H1 (cell line): Measurements from ENCODE around the gene SMCHD1. TPM values are rescaled to one million over a fixed set of nuclear protein-coding genes. Genes with fewer than 3 reads are reported as not detected.

Experiments used
- CTCF ChIA-PET: fragments of 300-600 bp; sonication (Branson Sonifier 250); formaldehyde crosslinking; loops from one replicate; lab custom pipeline; 2021; ENCODE audit not compliant: partially characterized antibody; lab: Charles Lee
- POLR2A ChIA-PET: fragments of 300-600 bp; sonication (Branson Sonifier 250); formaldehyde crosslinking; loops from one replicate; lab custom pipeline; 2021; ENCODE audit warnings: inconsistent platforms; ENCODE audit not compliant: partially characterized antibody; lab: Charles Lee
- DNase-seq, 2 experiments: peaks; one replicate each; pipeline versions ENCODE4 v3.0.0 to v3.0.0-alpha.2; 2010 to 2022; ENCODE audit warnings: low spot score in 2 of 2, low read depth in 1 of 2, mixed read lengths in 1 of 2
- FAIRE-seq: peaks from 2 replicates; lab custom pipeline; 2011; peaks lifted over from hg19 to GRCh38; lab: Jason Lieb, UNC
- H2AFZ ChIP-seq: 2 replicates; pipeline ENCODE4 v1.8.1; 2012; ENCODE audit warnings: low read length, inconsistent platforms
- H2AK5ac ChIP-seq: 2 replicates; pipeline ENCODE4 v1.6.1; 2013; ENCODE audit warnings: low read depth, low read length
- H2BK120ac ChIP-seq: replicated peaks from 2 replicates; pipeline ENCODE3; 2013; ENCODE audit warnings: low read depth, low read length, inconsistent platforms
- H2BK12ac ChIP-seq: 2 replicates; pipeline ENCODE4 v1.6.1; 2013; ENCODE audit warnings: low read depth, low read length
- H2BK15ac ChIP-seq: 2 replicates; pipeline ENCODE4 v1.6.1; 2013; ENCODE audit warnings: low read length
- H2BK20ac ChIP-seq: 2 replicates; pipeline ENCODE4 v1.6.1; 2013; ENCODE audit warnings: low read length
- H2BK5ac ChIP-seq: 2 replicates; pipeline ENCODE4 v1.6.1; 2013; ENCODE audit warnings: low read depth, low read length
- H3K14ac ChIP-seq: 2 replicates; pipeline ENCODE4 v1.6.1; 2013; ENCODE audit warnings: inconsistent platforms; ENCODE audit not compliant: insufficient read length
- H3K18ac ChIP-seq: 2 replicates; pipeline ENCODE4 v1.6.1; 2013; ENCODE audit warnings: low read length; ENCODE audit errors: extremely low read depth
- H3K23ac ChIP-seq: 2 replicates; pipeline ENCODE4 v1.6.1; 2013; ENCODE audit warnings: inconsistent platforms; ENCODE audit not compliant: insufficient read length
- H3K23me2 ChIP-seq: 2 replicates; pipeline ENCODE4 v1.6.1; 2013; ENCODE audit warnings: low read depth, low read length
- H3K27ac ChIP-seq: 2 replicates; pipeline ENCODE4 v1.6.1; 2011; ENCODE audit warnings: low read depth, low read length, inconsistent platforms
- H3K27me3 ChIP-seq, 4 experiments: replicated peaks in 1 of 4; 1 replicate in 1 of 4; 2 replicates in 3 of 4; pipeline versions ENCODE4 v1.6.1 to v1.8.1; 2011 to 2013; ENCODE audit warnings: low read length in 3 of 4, mild to moderate bottlenecking in 3 of 4, inconsistent platforms in 2 of 4, mixed read lengths in 2 of 4, moderate library complexity in 1 of 4; ENCODE audit not compliant: control insufficient read depth in 3 of 4, insufficient read depth in 3 of 4; ENCODE audit errors: extremely low read depth in 1 of 4
- H3K36me3 ChIP-seq, 4 experiments: 2 replicates each; pipeline versions ENCODE4 v1.6.1 to v1.8.1; 2011 to 2013; ENCODE audit warnings: mild to moderate bottlenecking in 4 of 4, low read length in 3 of 4, moderate library complexity in 2 of 4, control low read depth in 1 of 4, inconsistent platforms in 1 of 4; ENCODE audit not compliant: insufficient read depth in 4 of 4, control insufficient read depth in 2 of 4
- H3K4ac ChIP-seq: replicated peaks from 2 replicates; pipeline ENCODE3; 2013; ENCODE audit warnings: low read length, low read depth, mixed read lengths, inconsistent platforms; ENCODE audit not compliant: insufficient read length
- H3K4me1 ChIP-seq, 4 experiments: replicated peaks in 1 of 4; 1 replicate in 1 of 4; 2 replicates in 3 of 4; pipeline versions ENCODE4 v1.6.1 to v1.8.1; 2011 to 2013; ENCODE audit warnings: low read length in 3 of 4, inconsistent platforms in 2 of 4, mixed read lengths in 1 of 4; ENCODE audit not compliant: insufficient read depth in 4 of 4, control insufficient read depth in 3 of 4
- H3K4me2 ChIP-seq, 2 experiments: 2 replicates each; pipeline versions ENCODE4 v1.6.1 to v1.8.1; 2011 to 2013; ENCODE audit warnings: low read depth in 2 of 2, low read length in 2 of 2, control low read depth in 1 of 2, inconsistent platforms in 1 of 2, mild to moderate bottlenecking in 1 of 2; ENCODE audit not compliant: insufficient read depth in 1 of 2
- H3K4me3 ChIP-seq, 4 experiments: fragments of 200-600, 300-600 bp in 1 of 4; sonication (generic), shearing (Covaris generic), sonication (Bioruptor Twin) in 1 of 4; 2 replicates each; pipeline versions ENCODE4 v1.5.1 to v1.8.1; 2011 to 2016; ENCODE audit warnings: low read length in 4 of 4, low read depth in 3 of 4, control low read depth in 2 of 4, inconsistent platforms in 2 of 4, mild to moderate bottlenecking in 2 of 4, mixed read lengths in 1 of 4, moderate library complexity in 1 of 4; ENCODE audit not compliant: insufficient read depth in 2 of 4; ENCODE audit errors: extremely low read depth in 1 of 4
- H3K56ac ChIP-seq: replicated peaks from 2 replicates; pipeline ENCODE3; 2013; ENCODE audit warnings: low read depth, mild to moderate bottlenecking, mixed read lengths, low read length, inconsistent platforms; ENCODE audit not compliant: insufficient read length
- H3K79me1 ChIP-seq: 2 replicates; pipeline ENCODE4 v1.6.1; 2013; ENCODE audit warnings: low read depth, low read length, control low read depth
- H3K79me2 ChIP-seq, 2 experiments: 2 replicates each; pipeline versions ENCODE4 v1.6.1 to v1.8.1; 2012 to 2013; ENCODE audit warnings: low read length in 2 of 2, mild to moderate bottlenecking in 2 of 2, inconsistent platforms in 1 of 2; ENCODE audit not compliant: insufficient read depth in 2 of 2, control insufficient read depth in 1 of 2
- H3K9ac ChIP-seq, 4 experiments: replicated peaks in 1 of 4; 1 replicate in 1 of 4; 2 replicates in 3 of 4; pipeline versions ENCODE4 v1.6.1 to v1.8.1; 2011 to 2013; ENCODE audit warnings: low read depth in 3 of 4, low read length in 3 of 4, control low read depth in 2 of 4, mild to moderate bottlenecking in 2 of 4, moderate library complexity in 2 of 4, inconsistent platforms in 1 of 4; ENCODE audit errors: extremely low read depth in 1 of 4
- H3K9me3 ChIP-seq, 2 experiments: 2 replicates each; pipeline versions ENCODE4 v1.6.1 to v1.8.1; 2012 to 2013; ENCODE audit warnings: mild to moderate bottlenecking in 2 of 2, moderate library complexity in 2 of 2, control low read depth in 1 of 2, inconsistent platforms in 1 of 2, low read depth in 1 of 2, low read length in 1 of 2, mixed read lengths in 1 of 2; ENCODE audit not compliant: insufficient read depth in 2 of 2
- H4K20me1 ChIP-seq, 2 experiments: replicated peaks in 1 of 2; 2 replicates each; pipeline versions ENCODE3 to v1.8.1; 2011 to 2013; ENCODE audit warnings: inconsistent platforms in 2 of 2, low read length in 2 of 2, mild to moderate bottlenecking in 1 of 2; ENCODE audit not compliant: insufficient read depth in 2 of 2, control insufficient read depth in 1 of 2
- H4K5ac ChIP-seq: 2 replicates; pipeline ENCODE4 v1.6.1; 2013; ENCODE audit warnings: low read length, low read depth, mixed read lengths, inconsistent platforms; ENCODE audit not compliant: insufficient read length
- H4K8ac ChIP-seq: 2 replicates; pipeline ENCODE4 v1.8.0; 2013; ENCODE audit warnings: mild to moderate bottlenecking, moderate library complexity, low read length, inconsistent platforms; ENCODE audit not compliant: insufficient read depth; ENCODE audit errors: extremely low read depth
- H4K91ac ChIP-seq: replicated peaks from 2 replicates; pipeline ENCODE3; 2013; ENCODE audit warnings: low read length, mixed read lengths, inconsistent platforms; ENCODE audit not compliant: insufficient read length
- ASH2L ChIP-seq: fragments of 200-600, 300-600 bp; sonication (generic); IDR thresholded peaks from one replicate; pipeline ENCODE4 v1.7.1; 2017; ENCODE audit warnings: low read length
- BACH1 ChIP-seq: IDR thresholded peaks from 2 replicates; pipeline ENCODE4 v1.6.1; 2012; ENCODE audit warnings: low read length, improper control_type of control experiment
- CBX8 ChIP-seq: fragments of 300-800, 300-1000 bp; sonication (generic); IDR thresholded peaks from 2 replicates; pipeline ENCODE4 v1.7.1; 2016; ENCODE audit warnings: low read depth, low read length, borderline replicate concordance
- EP300 ChIP-seq, 2 experiments: IDR thresholded peaks; 1 replicate in 1 of 2; 2 replicates in 1 of 2; pipeline ENCODE4 v1.6.1; 2011 to 2012; ENCODE audit warnings: low read depth in 2 of 2, low read length in 2 of 2, mild to moderate bottlenecking in 2 of 2, borderline replicate concordance in 1 of 2, inconsistent platforms in 1 of 2, moderate library complexity in 1 of 2
- HDAC2 ChIP-seq, 2 experiments: fragments of 300-600 bp in 1 of 2; sonication (generic) in 1 of 2; IDR thresholded peaks; 2 replicates each; pipeline ENCODE4 v1.6.1; 2011 to 2012; ENCODE audit warnings: low read depth in 2 of 2, low read length in 2 of 2, mild to moderate bottlenecking in 2 of 2, moderate library complexity in 2 of 2, borderline replicate concordance in 1 of 2, inconsistent platforms in 1 of 2
- JUND ChIP-seq: IDR thresholded peaks from 2 replicates; pipeline ENCODE4 v1.6.1; 2011; ENCODE audit warnings: mild to moderate bottlenecking, improper control_type of control experiment, low read length
- PHF8 ChIP-seq: fragments of 200-600 bp; sonication (generic); conservative IDR thresholded peaks from 2 replicates; pipeline ENCODE4 v1.7.1; 2012; ENCODE audit warnings: low read depth, mild to moderate bottlenecking, inconsistent platforms, low read length, moderate library complexity
- RNF2 ChIP-seq: fragments of 200-900, 300-1000 bp; sonication (generic); IDR thresholded peaks from 2 replicates; pipeline ENCODE4 v1.7.1; 2016; ENCODE audit warnings: borderline replicate concordance, low read depth, mild to moderate bottlenecking, antibody characterized with exemption, low read length; ENCODE audit not compliant: poor library complexity, severe bottlenecking; ENCODE audit errors: missing control alignments
- YY1 ChIP-seq: IDR thresholded peaks from 2 replicates; pipeline ENCODE4 v1.6.1; 2011; ENCODE audit warnings: low read depth, mild to moderate bottlenecking, low read length
- WGBS, 2 experiments: shearing (Covaris generic) in 1 of 2; methylation state at CpG; one replicate each; pipeline versions ENCODE4 v1.1.6 to v1.1.7; 2013 to 2015; ENCODE audit warnings: low lambda C conversion rate in 2 of 2, mixed read lengths in 2 of 2, inconsistent platforms in 1 of 2, low coverage in 1 of 2, missing lambda C conversion rate in 1 of 2; ENCODE audit not compliant: insufficient replicate concordance in 2 of 2, insufficient coverage in 1 of 2, insufficient read length in 1 of 2; ENCODE audit errors: extremely low coverage in 1 of 2, missing lambda C conversion rate in 1 of 2; 5-methylcytosine and 5-hydroxymethylcytosine counted together
- polyA plus RNA-seq, 7 experiments: library from polyadenylated mRNA; depleted of rRNA in 3 of 7; stranded (reverse) in 5 of 7; unstranded in 2 of 7; fragments of >200 nt in 5 of 7; fragments of 200-250 nt in 2 of 7; gene quantifications; 1 replicate in 5 of 7; 2 replicates in 1 of 7; 4 replicates in 1 of 7; pipeline versions ENCODE4 v1.2.1 to v1.2.3, GENCODE V29; 2011 to 2013; ENCODE audit warnings: missing spikeins in 2 of 7, mixed read lengths in 2 of 7
- total RNA-seq: library from RNA; stranded (reverse); fragmentation: NEBNext Ultra II Directional; extraction: Animal tissue kit (Norgen Biotek cat#: 25700); gene quantifications from 2 replicates; pipeline ENCODE4 v1.2.1, GENCODE V29; 2021
- TF ChIP-seq, protein P1 (sequence below), 3 experiments: IDR thresholded peaks; 1 replicate in 2 of 3; 2 replicates in 1 of 3; pipeline versions ENCODE4 v1.5.1 to v1.6.1; 2011; ENCODE audit warnings: low read length in 3 of 3, mild to moderate bottlenecking in 3 of 3, inconsistent platforms in 2 of 3, low read depth in 1 of 3, moderate library complexity in 1 of 3; ENCODE audit not compliant: insufficient read depth in 1 of 3; ENCODE audit errors: control extremely low read depth in 1 of 3

Gene SMCHD1
- total and polyA plus RNA-seq, 2 of the 8 experiments (the other 6 are each of a cell fraction or from before 2014, with no cell fraction given): 9.3 to 32.0 TPM

- Histone ChIP-seq H3K4me2 (no peak overlapping the region), H2AK5ac (no peak overlapping the region), H2AFZ (no peak overlapping the region), H4K5ac (no peak overlapping the region), H2BK120ac (no peak overlapping the region), H3K56ac (no peak overlapping the region), H2BK12ac (no peak overlapping the region), H3K27me3 (no peaks in the 10 kb centered on the region), H3K14ac (no peak overlapping the region), H3K79me1 (no peaks in the 10 kb centered on the region), H3K36me3 (peaks cover 0 to 39% (median 10%) of the 10 kb centered on the region in 4 experiments; a peak in 6 of 8 replicates), H2BK5ac (no peak overlapping the region), H3K4me1 (no peaks in the 10 kb centered on the region), H4K8ac (no peak overlapping the region), H3K23me2 (no peaks in the 10 kb centered on the region), H3K9me3 (no peaks in the 10 kb centered on the region), H2BK15ac (no peak overlapping the region), H2BK20ac (no peak overlapping the region), H3K4me3 (no peak overlapping the region), H3K79me2 (no peaks in the 10 kb centered on the region), H4K91ac (no peak overlapping the region), H3K18ac (no peak overlapping the region), H4K20me1 (no peaks in the 10 kb centered on the region), H3K9ac (no peak overlapping the region), H3K23ac (no peak overlapping the region), H3K4ac (no peak overlapping the region), H3K27ac (no peak overlapping the region)
- CTCF ChIA-PET: no interaction called here
- 96% methylated on average over 4 of the region's 4 CpGs; no CpG with 5 or more reads in 1 of the 2 experiments for WGBS, 2 experiments
- POLR2A ChIA-PET: interaction anchor here (0.7 kb wide), 1 partner anchor 10 kb away, joined by 3 read pairs; no protein-coding TSS in a partner anchor
- FAIRE-seq: no peak
- no peak for DNase-seq
- TF ChIP-seq PHF8 (no peak), BACH1 (no peak), CBX8 (no peak), EP300 (IDR thresholded peaks at IDR 0.05; ENCODE audit: borderline replicate concordance in 1 of 2, low read depth in 2 of 2, low read length in 2 of 2) (no peak), HDAC2 (IDR thresholded peaks at IDR 0.05; ENCODE audit: borderline replicate concordance in 1 of 2, low read depth in 2 of 2, low read length in 2 of 2) (no peak), ASH2L (no peak), YY1 (no peak), JUND (no peak), RNF2 (no peak)
- TF ChIP-seq, protein P1, sequence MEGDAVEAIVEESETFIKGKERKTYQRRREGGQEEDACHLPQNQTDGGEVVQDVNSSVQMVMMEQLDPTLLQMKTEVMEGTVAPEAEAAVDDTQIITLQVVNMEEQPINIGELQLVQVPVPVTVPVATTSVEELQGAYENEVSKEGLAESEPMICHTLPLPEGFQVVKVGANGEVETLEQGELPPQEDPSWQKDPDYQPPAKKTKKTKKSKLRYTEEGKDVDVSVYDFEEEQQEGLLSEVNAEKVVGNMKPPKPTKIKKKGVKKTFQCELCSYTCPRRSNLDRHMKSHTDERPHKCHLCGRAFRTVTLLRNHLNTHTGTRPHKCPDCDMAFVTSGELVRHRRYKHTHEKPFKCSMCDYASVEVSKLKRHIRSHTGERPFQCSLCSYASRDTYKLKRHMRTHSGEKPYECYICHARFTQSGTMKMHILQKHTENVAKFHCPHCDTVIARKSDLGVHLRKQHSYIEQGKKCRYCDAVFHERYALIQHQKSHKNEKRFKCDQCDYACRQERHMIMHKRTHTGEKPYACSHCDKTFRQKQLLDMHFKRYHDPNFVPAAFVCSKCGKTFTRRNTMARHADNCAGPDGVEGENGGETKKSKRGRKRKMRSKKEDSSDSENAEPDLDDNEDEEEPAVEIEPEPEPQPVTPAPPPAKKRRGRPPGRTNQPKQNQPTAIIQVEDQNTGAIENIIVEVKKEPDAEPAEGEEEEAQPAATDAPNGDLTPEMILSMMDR (IDR thresholded peaks at IDR 0.05; ENCODE audit: control extremely low read depth in 1 of 3, insufficient read depth in 1 of 3, low read depth in 1 of 3, low read length in 3 of 3): no peak
These were observed 41.7 kb downstream of the SMCHD1 start for GRCh38 chr18:2697184-2697583.
